Endothelial cell of umbilical vein (primary cell): ENCODE data around the gene SLC36A2. TPM values are rescaled to one million over a fixed set of nuclear protein-coding genes. Genes with fewer than 3 reads are reported as not detected.

ENCODE experiments used
- BruUV-seq: library from RNA; stranded (reverse); fragments of 400-500 nt; replicated peaks from 2 replicates; lab custom pipeline; 2021; lab: Mats Ljungman, UMichigan
- CTCF ChIA-PET: fragments of 300-600, 350-600 bp; sonication (Branson Sonifier 250); formaldehyde crosslinking; loops from one replicate; lab custom pipeline; 2021; ENCODE audit warnings: antibody characterized with exemption, inconsistent platforms; lab: Charles Lee
- POLR2A ChIA-PET: fragments of 300-600, 350-600 bp; sonication (Branson Sonifier 250); formaldehyde crosslinking; loops from one replicate; lab custom pipeline; 2021; ENCODE audit warnings: antibody characterized with exemption, inconsistent platforms; lab: Charles Lee
- DNase-seq: peaks from one replicate; pipeline ENCODE4 v3.0.0-alpha.2; 2011; ENCODE audit warnings: low read depth, low spot score
- FAIRE-seq: peaks from 2 replicates; lab custom pipeline; 2011; peaks lifted over from hg19 to GRCh38; lab: Jason Lieb, UNC
- H2AFZ ChIP-seq: 2 replicates; pipeline ENCODE4 v1.6.0; 2012; ENCODE audit warnings: low read depth, low read length, control low read depth, inconsistent platforms
- H3K27ac ChIP-seq: 2 replicates; pipeline ENCODE4 v1.5.1; 2011; ENCODE audit warnings: low read depth, mild to moderate bottlenecking, control low read depth, low read length, moderate library complexity; ENCODE audit not compliant: insufficient read depth
- H3K27me3 ChIP-seq, 2 experiments: 2 replicates each; pipeline versions ENCODE4 v1.6.0 to v1.6.1; 2011; ENCODE audit warnings: low read length in 2 of 2, mixed read lengths in 1 of 2; ENCODE audit not compliant: control insufficient read depth in 2 of 2, insufficient read depth in 2 of 2
- H3K36me3 ChIP-seq, 2 experiments: 2 replicates in 1 of 2; 3 replicates in 1 of 2; pipeline ENCODE4 v1.5.1; 2011; ENCODE audit warnings: low read length in 2 of 2, mild to moderate bottlenecking in 1 of 2, moderate library complexity in 1 of 2; ENCODE audit not compliant: control insufficient read depth in 2 of 2, insufficient read depth in 2 of 2; ENCODE audit errors: extremely low read depth in 1 of 2
- H3K4me1 ChIP-seq: 3 replicates; pipeline ENCODE4 v1.5.1; 2011; ENCODE audit warnings: mild to moderate bottlenecking, low read length; ENCODE audit not compliant: control insufficient read depth, insufficient read depth; ENCODE audit errors: extremely low read depth
- H3K4me2 ChIP-seq: 2 replicates; pipeline ENCODE4 v1.6.1; 2011; ENCODE audit warnings: low read length, control low read depth, mixed read lengths; ENCODE audit not compliant: insufficient read depth
- H3K4me3 ChIP-seq, 3 experiments: fragments of 200-600 bp in 1 of 3; sonication (generic), shearing (Covaris generic) in 1 of 3; replicated peaks in 1 of 3; 2 replicates each; pipeline ENCODE4 v1.5.1; 2011 to 2016; ENCODE audit warnings: control low read depth in 3 of 3, low read length in 3 of 3, mild to moderate bottlenecking in 2 of 3, inconsistent platforms in 1 of 3, low read depth in 1 of 3, moderate library complexity in 1 of 3; ENCODE audit not compliant: insufficient read depth in 1 of 3
- H3K79me2 ChIP-seq: 2 replicates; pipeline ENCODE4 v1.6.0; 2012; ENCODE audit warnings: low read length, inconsistent platforms; ENCODE audit not compliant: control insufficient read depth, insufficient read depth
- H3K9ac ChIP-seq: replicated peaks from 2 replicates; pipeline ENCODE3; 2011; ENCODE audit warnings: low read length, control low read depth; ENCODE audit not compliant: insufficient read depth; ENCODE audit errors: extremely low read depth
- H3K9me1 ChIP-seq: replicated peaks from 3 replicates; pipeline ENCODE4 v1.6.0; 2011; ENCODE audit warnings: mild to moderate bottlenecking, low read length; ENCODE audit not compliant: control insufficient read depth, insufficient read depth; ENCODE audit errors: extremely low read depth
- H3K9me3 ChIP-seq: replicated peaks from 2 replicates; pipeline ENCODE4 v1.5.1; 2012; ENCODE audit warnings: low read length, inconsistent platforms; ENCODE audit not compliant: control insufficient read depth, insufficient read depth
- H4K20me1 ChIP-seq: replicated peaks from 2 replicates; pipeline ENCODE3; 2011; ENCODE audit warnings: mild to moderate bottlenecking, low read length; ENCODE audit not compliant: control insufficient read depth, insufficient read depth; ENCODE audit errors: extremely low read depth
- CTCF ChIP-seq, 2 donors: IDR thresholded peaks; 1 replicate in 1 of 2; 2 replicates in 1 of 2; pipeline ENCODE4 v1.5.1; 2011; ENCODE audit warnings: low read length in 2 of 2, mild to moderate bottlenecking in 2 of 2, moderate library complexity in 2 of 2, control low read depth in 1 of 2, inconsistent platforms in 1 of 2, low read depth in 1 of 2; ENCODE audit not compliant: insufficient read depth in 1 of 2; ENCODE audit errors: extremely low read depth in 1 of 2
- EZH2 ChIP-seq: IDR thresholded peaks from 2 replicates; pipeline ENCODE4 v1.6.1; 2012; ENCODE audit warnings: borderline replicate concordance, low read depth, mild to moderate bottlenecking, moderate library complexity, low read length, inconsistent platforms; ENCODE audit not compliant: severe bottlenecking
- FOS ChIP-seq: IDR thresholded peaks from 2 replicates; pipeline ENCODE4 v1.6.1; 2011; ENCODE audit warnings: mild to moderate bottlenecking, low read length, moderate library complexity, borderline replicate concordance; ENCODE audit not compliant: insufficient read depth
- GATA2 ChIP-seq: IDR thresholded peaks from 2 replicates; pipeline ENCODE4 v1.7.0; 2011; ENCODE audit warnings: low read depth, mild to moderate bottlenecking, moderate library complexity, mixed read lengths, low read length; ENCODE audit not compliant: insufficient read length, insufficient read depth
- JUN ChIP-seq: IDR thresholded peaks from 2 replicates; pipeline ENCODE4 v1.6.1; 2011; ENCODE audit warnings: borderline replicate concordance, low read depth; ENCODE audit not compliant: insufficient read length, insufficient read depth
- MYC ChIP-seq: IDR thresholded peaks from one replicate; pipeline ENCODE4 v1.6.1; 2011; ENCODE audit warnings: mild to moderate bottlenecking, low read depth, low read length
- POLR2A ChIP-seq: IDR thresholded peaks from 2 replicates; pipeline ENCODE4 v1.6.1; 2012; ENCODE audit warnings: low read depth, mild to moderate bottlenecking, control low read depth, low read length
- POLR2AphosphoS5 ChIP-seq: IDR thresholded peaks from 2 replicates; pipeline ENCODE4 v1.6.1; 2012; ENCODE audit warnings: low read depth, mild to moderate bottlenecking, control low read depth, low read length, moderate library complexity; ENCODE audit not compliant: insufficient read depth
- dilution Hi-C: fragments of 300-500 bp; cut with MboI; formaldehyde crosslinking; loops from one replicate; pipeline ENCODE4 v1.15.0; 2019; ENCODE audit warnings: low sequenced_read_pairs; ENCODE audit not compliant: extremely low pct_ligation_motif_present
- intact Hi-C: fragments of 100-400 bp; cut with micrococcal nuclease; formaldehyde crosslinking; loops from one replicate; pipeline ENCODE4 v1.10.0; 2022
- polyA plus RNA-seq, 4 experiments: library from polyadenylated mRNA; depleted of rRNA in 3 of 4; stranded (reverse) in 3 of 4; unstranded in 1 of 4; fragments of >200 nt; gene quantifications; 2 replicates each; pipeline versions ENCODE4 v1.2.1 to v1.2.3, GENCODE V29; 2011 to 2012; ENCODE audit warnings: missing spikeins in 1 of 4
- total RNA-seq: library from RNA; stranded (reverse); gene quantifications from 2 replicates; pipeline ENCODE4 v1.2.3, GENCODE V29; 2021
- TF ChIP-seq, protein P1 (sequence below): IDR thresholded peaks from 2 replicates; pipeline ENCODE4 v1.6.1; 2011; ENCODE audit not compliant: insufficient read depth, insufficient read length

The SLC36A2 gene
- total and polyA plus RNA-seq, 2 donors (not counting 3 experiments of a cell fraction or from before 2014, with no cell fraction given): not detected

DNA sequence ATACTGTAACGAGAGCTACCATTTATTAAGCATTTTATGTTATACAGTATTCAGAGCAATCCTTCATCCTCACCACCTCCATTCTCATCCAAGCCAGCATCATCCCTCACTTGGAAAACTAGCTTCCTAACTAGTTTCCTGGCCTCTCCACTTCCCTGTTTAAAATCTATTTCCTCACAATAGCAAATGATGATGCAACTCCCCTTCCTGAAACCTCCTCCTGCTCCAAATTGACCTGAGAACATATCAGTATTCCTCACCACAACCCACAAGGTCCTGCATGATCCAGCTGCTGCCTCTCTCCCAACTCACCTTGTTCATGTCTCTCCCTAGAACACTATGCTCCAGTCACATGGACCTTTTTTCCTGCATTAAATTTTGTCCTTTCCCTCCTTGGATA is 4.3 kb upstream of the SLC36A2 start:
- H4K20me1 ChIP-seq: no peaks in the 10 kb centered on the region
- BruUV-seq: no TSS peak
- no peaks in the 10 kb centered on the region for H3K36me3 ChIP-seq
- no peak for DNase-seq
- no peak overlapping the region for H3K4me3 ChIP-seq
- TF ChIP-seq, protein P1, sequence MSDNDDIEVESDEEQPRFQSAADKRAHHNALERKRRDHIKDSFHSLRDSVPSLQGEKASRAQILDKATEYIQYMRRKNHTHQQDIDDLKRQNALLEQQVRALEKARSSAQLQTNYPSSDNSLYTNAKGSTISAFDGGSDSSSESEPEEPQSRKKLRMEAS: no peak
- TF ChIP-seq JUN: no peak
- no peak for TF ChIP-seq POLR2A
- TF ChIP-seq POLR2AphosphoS5: no peak
- no peak for TF ChIP-seq MYC
- TF ChIP-seq EZH2: no peak
- no peak for TF ChIP-seq GATA2
- TF ChIP-seq FOS: no peak
- TF ChIP-seq CTCF (IDR thresholded peaks at IDR 0.05; ENCODE audit: extremely low read depth in 1 of 2, insufficient read depth in 1 of 2, low read depth in 1 of 2, low read length in 2 of 2): no peak
- H3K9ac ChIP-seq: no peak overlapping the region
- intact Hi-C loops (no loop called here), dilution Hi-C loops (no loop called here)
- H2AFZ ChIP-seq: no peak overlapping the region
- H3K9me3 ChIP-seq: no peaks in the 10 kb centered on the region
- H3K27ac ChIP-seq: no peak overlapping the region
- H3K27me3 ChIP-seq: peaks cover 0 to 3% of the 10 kb centered on the region in 2 experiments
- H3K9me1 ChIP-seq: no peaks in the 10 kb centered on the region
- POLR2A ChIA-PET: no interaction called here
- FAIRE-seq: no peak
- no peaks in the 10 kb centered on the region for H3K79me2 ChIP-seq
- H3K4me1 ChIP-seq: no peaks in the 10 kb centered on the region
- no peak overlapping the region for H3K4me2 ChIP-seq
- CTCF ChIA-PET: interaction anchor here (1.5 kb wide), 1 partner anchor 36 kb away, joined by 5 read pairs; no protein-coding TSS in a partner anchor
